HepG2 (cell line): ENCODE data around the gene ORC2. TPM values are rescaled to one million over a fixed set of nuclear protein-coding genes. Genes with fewer than 3 reads are reported as not detected.

Experiments used
- FOXP1 ChIP-seq, 2 experiments: fragments of 450-650 bp in 1 of 2; IDR thresholded peaks; 2 replicates each; pipeline ENCODE4 v1.6.1; 2017 to 2018; ENCODE audit warnings: antibody characterized with exemption in 1 of 2
- GMEB1 ChIP-seq: sonication (generic); formaldehyde crosslinking; IDR thresholded peaks from 2 replicates; pipeline ENCODE4 v1.5.1; 2020; ENCODE audit warnings: missing genetic modification reagents, mild to moderate bottlenecking, borderline replicate concordance
- GRHL1 ChIP-seq: sonication (generic); formaldehyde crosslinking; conservative IDR thresholded peaks from 2 replicates; pipeline ENCODE4 v1.8.0; 2022; ENCODE audit warnings: missing genetic modification reagents
- KDM3A ChIP-seq: IDR thresholded peaks from 2 replicates; pipeline ENCODE4 v1.6.1; 2018; ENCODE audit warnings: low read depth, missing compliant biosample characterization
- MYPOP ChIP-seq: sonication (generic); formaldehyde crosslinking; IDR thresholded peaks from 2 replicates; pipeline ENCODE4 v1.8.1; 2023; ENCODE audit warnings: mild to moderate bottlenecking, moderate library complexity, missing genetic modification reagents
- PAF1 ChIP-seq: IDR thresholded peaks from 2 replicates; pipeline ENCODE4 v1.6.1; 2016; ENCODE audit warnings: missing genetic modification reagents, missing compliant biosample characterization
- PITX1 ChIP-seq: sonication (generic); formaldehyde crosslinking; IDR thresholded peaks from 2 replicates; pipeline ENCODE4 v1.5.1; 2020; ENCODE audit warnings: mild to moderate bottlenecking, missing genetic modification reagents
- REPIN1 ChIP-seq: sonication (generic); formaldehyde crosslinking; IDR thresholded peaks from 2 replicates; pipeline ENCODE4 v1.8.0; 2022; ENCODE audit warnings: missing genetic modification reagents, low read depth, mild to moderate bottlenecking, borderline replicate concordance
- RNF219 ChIP-seq: sonication (generic); formaldehyde crosslinking; IDR thresholded peaks from 2 replicates; pipeline ENCODE4 v1.5.0; 2020; ENCODE audit warnings: mild to moderate bottlenecking, missing genetic modification reagents
- SP140L ChIP-seq: sonication (generic); formaldehyde crosslinking; IDR thresholded peaks from 2 replicates; pipeline ENCODE4 v1.4.0; 2020; ENCODE audit warnings: missing genetic modification reagents, borderline replicate concordance
- TAF1 ChIP-seq: sonication (generic); formaldehyde crosslinking; IDR thresholded peaks from 2 replicates; pipeline ENCODE4 v1.4.0; 2020; ENCODE audit warnings: missing genetic modification reagents
- ZNF230 ChIP-seq: sonication (generic); formaldehyde crosslinking; IDR thresholded peaks from 2 replicates; pipeline ENCODE4 v1.4.0; 2020; ENCODE audit warnings: mild to moderate bottlenecking, missing genetic modification reagents
- ZNF34 ChIP-seq: sonication (generic); formaldehyde crosslinking; IDR thresholded peaks from 2 replicates; pipeline ENCODE4 v1.4.0; 2020; ENCODE audit warnings: mild to moderate bottlenecking, missing genetic modification reagents, borderline replicate concordance
- ZNF556 ChIP-seq: sonication (generic); formaldehyde crosslinking; IDR thresholded peaks from 2 replicates; pipeline ENCODE4 v1.4.0; 2020; ENCODE audit warnings: mild to moderate bottlenecking, missing genetic modification reagents, borderline replicate concordance
- ZNF605 ChIP-seq: sonication (generic); formaldehyde crosslinking; IDR thresholded peaks from 2 replicates; pipeline ENCODE4 v1.8.0; 2022; ENCODE audit warnings: mild to moderate bottlenecking, missing genetic modification reagents
- ZNF616 ChIP-seq: sonication (generic); formaldehyde crosslinking; IDR thresholded peaks from 2 replicates; pipeline ENCODE4 v1.5.0; 2020; ENCODE audit warnings: low read depth, mild to moderate bottlenecking, missing genetic modification reagents
- ZNF710 ChIP-seq: sonication (generic); formaldehyde crosslinking; IDR thresholded peaks from 2 replicates; pipeline ENCODE4 v1.5.0; 2020; ENCODE audit warnings: mild to moderate bottlenecking, missing genetic modification reagents, borderline replicate concordance
- ZNF713 ChIP-seq: sonication (generic); formaldehyde crosslinking; IDR thresholded peaks from 2 replicates; pipeline ENCODE4 v1.4.0; 2020; ENCODE audit warnings: mild to moderate bottlenecking, missing genetic modification reagents
- ZSCAN29 ChIP-seq: sonication (generic); formaldehyde crosslinking; conservative IDR thresholded peaks from 2 replicates; pipeline ENCODE4 v1.4.0; 2020; ENCODE audit warnings: mild to moderate bottlenecking, missing genetic modification reagents
- polyA plus RNA-seq, 8 experiments: library from polyadenylated mRNA; depleted of rRNA in 3 of 8; stranded (reverse) in 7 of 8; unstranded in 1 of 8; fragments of >200 nt; fragmentation: Illumina TruSeq in 4 of 8; extraction: Trizol in 4 of 8; gene quantifications; 2 replicates each; pipeline versions ENCODE4 v1.2.1 to v1.2.3, GENCODE V29; 2011 to 2016; ENCODE audit warnings: low read depth in 4 of 8, missing spikeins in 1 of 8, mixed read lengths in 1 of 8; ENCODE audit not compliant: insufficient read depth in 1 of 8
- total RNA-seq, 5 experiments: library from RNA; depleted of rRNA; stranded (reverse); fragments of >200 nt; fragmentation: Illumina TruSeq; extraction: Trizol; gene quantifications; 2 replicates each; pipeline ENCODE4 v1.2.3, GENCODE V29; 2016; ENCODE audit warnings: low read depth in 1 of 5

ORC2 gene
- total and polyA plus RNA-seq, 2 of the 13 experiments (the other 11 are each of a cell fraction or from before 2014, with no cell fraction given) = 19.3 to 73.5 TPM

GRCh38 chr2:200963124-200963917, at the start of gene ORC2 (continued):
- peak; percentile 88 for TF ChIP-seq GMEB1 (CRISPR knock-in tag)
- TF ChIP-seq KDM3A (CRISPR knock-in tag) = peak; percentile 63
- peak; percentile 81; the same call in 1 of the 2 replicates for TF ChIP-seq PITX1 (CRISPR knock-in tag)
- peak; percentile 99 for TF ChIP-seq ZNF605 (CRISPR knock-in tag)
- peak; percentile 67 for TF ChIP-seq ZNF616
- no peak for TF ChIP-seq GRHL1 (CRISPR knock-in tag)
- TF ChIP-seq ZSCAN29 (CRISPR knock-in tag) = peak; percentile 79
- TF ChIP-seq MYPOP (CRISPR knock-in tag) = peak; percentile 97
- TF ChIP-seq FOXP1 (IDR thresholded peaks at IDR 0.05) = no peak
- TF ChIP-seq FOXP1 (CRISPR knock-in tag; IDR thresholded peaks at IDR 0.05) = 0 out of 2 replicates have a peak, but pooled peaks have one; percentile 10
- TF ChIP-seq ZNF710 (CRISPR knock-in tag) = peak; percentile 66; the same call in 1 of the 2 replicates
- TF ChIP-seq PAF1 = no peak
- TF ChIP-seq REPIN1 = peak; percentile 88
- TF ChIP-seq ZNF713 (CRISPR knock-in tag) = 0 out of 2 replicates have a peak, but pooled peaks have one; percentile 94
- TF ChIP-seq TAF1 (CRISPR knock-in tag) = peak; percentile 92
- TF ChIP-seq ZNF34 = 0 out of 2 replicates have a peak, but pooled peaks have one; percentile 26
- TF ChIP-seq ZNF230 = peak; percentile 96
- TF ChIP-seq RNF219 (CRISPR knock-in tag) = no peak; the same call in 1 of the 2 replicates
- peak; percentile 88; the same call in 1 of the 2 replicates for TF ChIP-seq ZNF556
- no peak for TF ChIP-seq SP140L
